ENCODE results near the gene HMGCS2. TPM values are rescaled to one million over a fixed set of nuclear protein-coding genes. Genes with fewer than 3 reads are reported as not detected.

The HMGCS2 gene
- total and polyA plus RNA-seq, 9 of the 15 experiments (the other 6 are each of a cell fraction or from before 2014, with no cell fraction given) = 0.13 TPM; not detected in 8

DNA sequence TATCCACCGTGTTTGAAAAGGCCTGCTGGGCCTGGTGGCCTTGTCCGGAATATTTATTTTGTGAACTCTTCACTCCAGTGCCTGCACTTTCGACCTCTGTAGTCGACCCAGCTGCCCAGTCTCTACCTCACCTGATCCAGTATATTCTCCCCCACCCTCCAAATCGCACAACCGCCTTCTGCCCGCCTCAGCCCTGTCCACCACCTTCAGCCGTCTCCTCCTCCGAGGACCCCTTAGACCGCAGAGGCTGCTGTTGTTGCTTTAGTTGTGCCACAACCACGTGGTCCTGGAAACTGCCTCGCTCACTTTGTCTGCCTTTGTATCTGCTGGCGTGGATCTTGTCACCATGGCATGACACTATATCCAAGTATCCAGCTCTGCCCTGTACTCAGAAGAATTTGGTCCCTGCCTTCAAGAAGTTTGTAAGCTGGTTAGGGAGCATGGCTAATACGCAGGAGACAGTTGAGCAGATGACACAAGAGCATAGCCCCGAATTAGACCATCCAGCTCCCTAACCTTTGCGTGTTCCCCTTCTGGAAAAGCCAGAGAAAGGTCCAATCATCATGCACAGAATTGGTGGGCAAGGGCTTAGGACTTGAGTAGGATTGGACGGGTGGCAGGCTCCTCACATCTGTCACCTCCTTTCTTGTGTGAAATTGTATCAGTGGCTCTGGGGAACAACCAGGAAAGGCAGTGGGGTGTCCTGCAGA is 55.5 kb downstream of the HMGCS2 start (continued):
- TF ChIP-seq SMARCA5 (IDR thresholded peaks at IDR 0.05) (no peak), HDAC3 (IDR thresholded peaks at IDR 0.05; ENCODE audit: borderline replicate concordance, partially characterized antibody) (no peak), HDAC2 (IDR thresholded peaks at IDR 0.05) (peak; percentile 4; the same call in 1 of the 2 replicates)
- TF ChIP-seq, protein P1, sequence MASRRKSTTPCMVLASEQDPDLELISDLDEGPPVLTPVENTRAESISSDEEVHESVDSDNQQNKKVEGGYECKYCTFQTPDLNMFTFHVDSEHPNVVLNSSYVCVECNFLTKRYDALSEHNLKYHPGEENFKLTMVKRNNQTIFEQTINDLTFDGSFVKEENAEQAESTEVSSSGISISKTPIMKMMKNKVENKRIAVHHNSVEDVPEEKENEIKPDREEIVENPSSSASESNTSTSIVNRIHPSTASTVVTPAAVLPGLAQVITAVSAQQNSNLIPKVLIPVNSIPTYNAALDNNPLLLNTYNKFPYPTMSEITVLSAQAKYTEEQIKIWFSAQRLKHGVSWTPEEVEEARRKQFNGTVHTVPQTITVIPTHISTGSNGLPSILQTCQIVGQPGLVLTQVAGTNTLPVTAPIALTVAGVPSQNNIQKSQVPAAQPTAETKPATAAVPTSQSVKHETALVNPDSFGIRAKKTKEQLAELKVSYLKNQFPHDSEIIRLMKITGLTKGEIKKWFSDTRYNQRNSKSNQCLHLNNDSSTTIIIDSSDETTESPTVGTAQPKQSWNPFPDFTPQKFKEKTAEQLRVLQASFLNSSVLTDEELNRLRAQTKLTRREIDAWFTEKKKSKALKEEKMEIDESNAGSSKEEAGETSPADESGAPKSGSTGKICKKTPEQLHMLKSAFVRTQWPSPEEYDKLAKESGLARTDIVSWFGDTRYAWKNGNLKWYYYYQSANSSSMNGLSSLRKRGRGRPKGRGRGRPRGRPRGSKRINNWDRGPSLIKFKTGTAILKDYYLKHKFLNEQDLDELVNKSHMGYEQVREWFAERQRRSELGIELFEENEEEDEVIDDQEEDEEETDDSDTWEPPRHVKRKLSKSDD (conservative IDR thresholded peaks at IDR 0.05; ENCODE audit: low read length) = no peak
- TF ChIP-seq, protein P2, sequence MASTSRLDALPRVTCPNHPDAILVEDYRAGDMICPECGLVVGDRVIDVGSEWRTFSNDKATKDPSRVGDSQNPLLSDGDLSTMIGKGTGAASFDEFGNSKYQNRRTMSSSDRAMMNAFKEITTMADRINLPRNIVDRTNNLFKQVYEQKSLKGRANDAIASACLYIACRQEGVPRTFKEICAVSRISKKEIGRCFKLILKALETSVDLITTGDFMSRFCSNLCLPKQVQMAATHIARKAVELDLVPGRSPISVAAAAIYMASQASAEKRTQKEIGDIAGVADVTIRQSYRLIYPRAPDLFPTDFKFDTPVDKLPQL (IDR thresholded peaks at IDR 0.05; ENCODE audit: extremely low read depth, insufficient read length) = no peak
- TF ChIP-seq, protein P3, sequence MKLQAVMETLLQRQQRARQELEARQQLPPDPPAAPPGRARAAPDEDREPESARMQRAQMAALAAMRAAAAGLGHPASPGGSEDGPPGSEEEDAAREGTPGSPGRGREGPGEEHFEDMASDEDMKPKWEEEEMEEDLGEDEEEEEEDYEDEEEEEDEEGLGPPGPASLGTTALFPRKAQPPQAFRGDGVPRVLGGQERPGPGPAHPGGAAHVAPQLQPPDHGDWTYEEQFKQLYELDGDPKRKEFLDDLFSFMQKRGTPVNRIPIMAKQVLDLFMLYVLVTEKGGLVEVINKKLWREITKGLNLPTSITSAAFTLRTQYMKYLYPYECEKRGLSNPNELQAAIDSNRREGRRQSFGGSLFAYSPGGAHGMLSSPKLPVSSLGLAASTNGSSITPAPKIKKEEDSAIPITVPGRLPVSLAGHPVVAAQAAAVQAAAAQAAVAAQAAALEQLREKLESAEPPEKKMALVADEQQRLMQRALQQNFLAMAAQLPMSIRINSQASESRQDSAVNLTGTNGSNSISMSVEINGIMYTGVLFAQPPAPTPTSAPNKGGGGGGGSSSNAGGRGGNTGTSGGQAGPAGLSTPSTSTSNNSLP (IDR thresholded peaks at IDR 0.05; ENCODE audit: borderline replicate concordance, low read depth, low read length) = peak; percentile 8; the same call in 1 of the 2 replicates
- TF ChIP-seq, protein P4, sequence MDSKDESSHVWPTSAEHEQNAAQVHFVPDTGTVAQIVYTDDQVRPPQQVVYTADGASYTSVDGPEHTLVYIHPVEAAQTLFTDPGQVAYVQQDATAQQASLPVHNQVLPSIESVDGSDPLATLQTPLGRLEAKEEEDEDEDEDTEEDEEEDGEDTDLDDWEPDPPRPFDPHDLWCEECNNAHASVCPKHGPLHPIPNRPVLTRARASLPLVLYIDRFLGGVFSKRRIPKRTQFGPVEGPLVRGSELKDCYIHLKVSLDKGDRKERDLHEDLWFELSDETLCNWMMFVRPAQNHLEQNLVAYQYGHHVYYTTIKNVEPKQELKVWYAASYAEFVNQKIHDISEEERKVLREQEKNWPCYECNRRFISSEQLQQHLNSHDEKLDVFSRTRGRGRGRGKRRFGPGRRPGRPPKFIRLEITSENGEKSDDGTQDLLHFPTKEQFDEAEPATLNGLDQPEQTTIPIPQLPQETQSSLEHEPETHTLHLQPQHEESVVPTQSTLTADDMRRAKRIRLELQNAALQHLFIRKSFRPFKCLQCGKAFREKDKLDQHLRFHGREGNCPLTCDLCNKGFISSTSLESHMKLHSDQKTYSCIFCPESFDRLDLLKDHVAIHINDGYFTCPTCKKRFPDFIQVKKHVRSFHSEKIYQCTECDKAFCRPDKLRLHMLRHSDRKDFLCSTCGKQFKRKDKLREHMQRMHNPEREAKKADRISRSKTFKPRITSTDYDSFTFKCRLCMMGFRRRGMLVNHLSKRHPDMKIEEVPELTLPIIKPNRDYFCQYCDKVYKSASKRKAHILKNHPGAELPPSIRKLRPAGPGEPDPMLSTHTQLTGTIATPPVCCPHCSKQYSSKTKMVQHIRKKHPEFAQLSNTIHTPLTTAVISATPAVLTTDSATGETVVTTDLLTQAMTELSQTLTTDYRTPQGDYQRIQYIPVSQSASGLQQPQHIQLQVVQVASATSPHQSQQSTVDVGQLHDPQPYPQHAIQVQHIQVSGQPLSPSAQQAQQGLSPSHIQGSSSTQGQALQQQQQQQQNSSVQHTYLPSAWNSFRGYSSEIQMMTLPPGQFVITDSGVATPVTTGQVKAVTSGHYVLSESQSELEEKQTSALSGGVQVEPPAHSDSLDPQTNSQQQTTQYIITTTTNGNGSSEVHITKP (IDR thresholded peaks at IDR 0.05; ENCODE audit: partially characterized antibody) = no peak
- TF ChIP-seq, protein P5, sequence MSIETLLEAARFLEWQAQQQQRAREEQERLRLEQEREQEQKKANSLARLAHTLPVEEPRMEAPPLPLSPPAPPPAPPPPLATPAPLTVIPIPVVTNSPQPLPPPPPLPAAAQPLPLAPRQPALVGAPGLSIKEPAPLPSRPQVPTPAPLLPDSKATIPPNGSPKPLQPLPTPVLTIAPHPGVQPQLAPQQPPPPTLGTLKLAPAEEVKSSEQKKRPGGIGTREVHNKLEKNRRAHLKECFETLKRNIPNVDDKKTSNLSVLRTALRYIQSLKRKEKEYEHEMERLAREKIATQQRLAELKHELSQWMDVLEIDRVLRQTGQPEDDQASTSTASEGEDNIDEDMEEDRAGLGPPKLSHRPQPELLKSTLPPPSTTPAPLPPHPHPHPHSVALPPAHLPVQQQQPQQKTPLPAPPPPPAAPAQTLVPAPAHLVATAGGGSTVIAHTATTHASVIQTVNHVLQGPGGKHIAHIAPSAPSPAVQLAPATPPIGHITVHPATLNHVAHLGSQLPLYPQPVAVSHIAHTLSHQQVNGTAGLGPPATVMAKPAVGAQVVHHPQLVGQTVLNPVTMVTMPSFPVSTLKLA (conservative IDR thresholded peaks at IDR 0.05) = peak; percentile 40 to 44; a peak in 2 of 4 replicates
- TF ChIP-seq, protein P6, sequence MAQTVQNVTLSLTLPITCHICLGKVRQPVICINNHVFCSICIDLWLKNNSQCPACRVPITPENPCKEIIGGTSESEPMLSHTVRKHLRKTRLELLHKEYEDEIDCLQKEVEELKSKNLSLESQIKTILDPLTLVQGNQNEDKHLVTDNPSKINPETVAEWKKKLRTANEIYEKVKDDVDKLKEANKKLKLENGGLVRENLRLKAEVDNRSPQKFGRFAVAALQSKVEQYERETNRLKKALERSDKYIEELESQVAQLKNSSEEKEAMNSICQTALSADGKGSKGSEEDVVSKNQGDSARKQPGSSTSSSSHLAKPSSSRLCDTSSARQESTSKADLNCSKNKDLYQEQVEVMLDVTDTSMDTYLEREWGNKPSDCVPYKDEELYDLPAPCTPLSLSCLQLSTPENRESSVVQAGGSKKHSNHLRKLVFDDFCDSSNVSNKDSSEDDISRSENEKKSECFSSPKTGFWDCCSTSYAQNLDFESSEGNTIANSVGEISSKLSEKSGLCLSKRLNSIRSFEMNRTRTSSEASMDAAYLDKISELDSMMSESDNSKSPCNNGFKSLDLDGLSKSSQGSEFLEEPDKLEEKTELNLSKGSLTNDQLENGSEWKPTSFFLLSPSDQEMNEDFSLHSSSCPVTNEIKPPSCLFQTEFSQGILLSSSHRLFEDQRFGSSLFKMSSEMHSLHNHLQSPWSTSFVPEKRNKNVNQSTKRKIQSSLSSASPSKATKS (CRISPR knock-in tag; IDR thresholded peaks at IDR 0.05) = peak; percentile 55; the same call in 1 of the 2 replicates

Data from K562 (cell line).